ENCODE measurements around the gene SMIM26. TPM values are rescaled to one million over a fixed set of nuclear protein-coding genes. Genes with fewer than 3 reads are reported as not detected.

SMIM26 gene
- total RNA-seq, 1 donor from 2014 or later: 150 TPM

DNA sequence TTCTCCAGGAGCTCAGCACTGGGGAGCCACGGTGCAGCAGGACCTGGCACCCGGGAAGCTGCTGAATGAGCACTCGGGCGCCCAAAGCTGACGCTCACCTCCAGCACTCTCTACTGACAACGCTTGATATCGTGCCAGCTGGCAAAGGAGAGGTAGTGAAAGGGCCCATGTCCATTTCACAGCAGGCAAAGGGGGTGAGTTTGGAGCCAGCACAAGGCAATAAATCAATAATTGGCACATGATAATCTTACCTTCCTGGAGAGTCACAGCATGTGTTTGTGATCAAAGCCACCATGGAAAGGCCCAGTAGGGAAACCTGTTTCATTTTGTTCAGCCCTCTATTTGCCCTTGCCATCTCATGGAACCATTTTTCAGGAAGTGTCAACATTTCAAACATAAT is 23.3 kb upstream of the SMIM26 start:
- DNase-seq (ENCODE audit: low spot score): no peak
- H3K9me3 Mint-ChIP-seq: no peaks in the 10 kb centered on the region
- peaks cover 2% of the 10 kb centered on the region for H3K27me3 Mint-ChIP-seq (ENCODE audit: insufficient read depth, low read depth)
- H3K27me3 ChIP-seq: no peaks in the 10 kb centered on the region
- TF ChIP-seq EZH2phosphoT487 (IDR thresholded peaks at IDR 0.05) (no peak), EZH2 (IDR thresholded peaks at IDR 0.05) (no peak)
- TF ChIP-seq, protein P1, sequence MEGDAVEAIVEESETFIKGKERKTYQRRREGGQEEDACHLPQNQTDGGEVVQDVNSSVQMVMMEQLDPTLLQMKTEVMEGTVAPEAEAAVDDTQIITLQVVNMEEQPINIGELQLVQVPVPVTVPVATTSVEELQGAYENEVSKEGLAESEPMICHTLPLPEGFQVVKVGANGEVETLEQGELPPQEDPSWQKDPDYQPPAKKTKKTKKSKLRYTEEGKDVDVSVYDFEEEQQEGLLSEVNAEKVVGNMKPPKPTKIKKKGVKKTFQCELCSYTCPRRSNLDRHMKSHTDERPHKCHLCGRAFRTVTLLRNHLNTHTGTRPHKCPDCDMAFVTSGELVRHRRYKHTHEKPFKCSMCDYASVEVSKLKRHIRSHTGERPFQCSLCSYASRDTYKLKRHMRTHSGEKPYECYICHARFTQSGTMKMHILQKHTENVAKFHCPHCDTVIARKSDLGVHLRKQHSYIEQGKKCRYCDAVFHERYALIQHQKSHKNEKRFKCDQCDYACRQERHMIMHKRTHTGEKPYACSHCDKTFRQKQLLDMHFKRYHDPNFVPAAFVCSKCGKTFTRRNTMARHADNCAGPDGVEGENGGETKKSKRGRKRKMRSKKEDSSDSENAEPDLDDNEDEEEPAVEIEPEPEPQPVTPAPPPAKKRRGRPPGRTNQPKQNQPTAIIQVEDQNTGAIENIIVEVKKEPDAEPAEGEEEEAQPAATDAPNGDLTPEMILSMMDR (IDR thresholded peaks at IDR 0.05): no peak
- H3K4me3 Mint-ChIP-seq: no peak overlapping the region
- no peak overlapping the region for H3K4me3 ChIP-seq
- peaks cover 31% of the 10 kb centered on the region for H3K36me3 Mint-ChIP-seq
- no peaks in the 10 kb centered on the region for H3K9me3 ChIP-seq (ENCODE audit: low read depth)
- no peak overlapping the region for H3K4me2 ChIP-seq
- no peaks in the 10 kb centered on the region for H4K20me1 ChIP-seq (ENCODE audit: low read depth)
- no peaks in the 10 kb centered on the region for H3K4me1 ChIP-seq
- no peaks in the 10 kb centered on the region for H3K4me1 Mint-ChIP-seq
- H3K27ac Mint-ChIP-seq: no peak overlapping the region
- H3K36me3 ChIP-seq: no peaks in the 10 kb centered on the region
- H3K79me2 ChIP-seq (ENCODE audit: low read depth): no peaks in the 10 kb centered on the region
- no peak overlapping the region for H3K27ac ChIP-seq
- no peak overlapping the region for H3K9ac ChIP-seq
- H3F3A ChIP-seq (ENCODE audit: low read depth): no peaks in the 10 kb centered on the region
- no peak overlapping the region for H2AFZ ChIP-seq (replicated peaks)

DNA sequence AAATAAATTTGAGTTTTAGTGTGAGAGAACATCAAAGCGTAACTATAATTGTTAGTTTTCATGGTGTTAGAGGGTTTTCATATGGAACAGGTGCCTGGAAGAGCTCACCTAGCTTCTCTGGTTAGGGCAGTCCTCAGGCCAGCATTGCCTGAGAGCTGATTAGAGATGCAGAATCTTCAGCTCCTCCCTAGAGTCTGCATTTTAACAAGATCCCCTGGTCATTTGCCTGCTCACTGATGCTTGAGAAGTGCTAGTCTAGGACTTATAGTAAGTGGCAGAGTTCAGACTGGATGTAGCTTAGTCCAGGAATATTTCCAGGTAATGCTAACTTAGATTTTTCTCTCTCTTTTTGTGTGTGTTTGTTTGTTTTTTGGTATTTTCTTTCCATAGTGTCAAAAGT is 21.7 kb upstream of the SMIM26 start:
- no peaks in the 10 kb centered on the region for H3K36me3 ChIP-seq
- peaks cover 2% of the 10 kb centered on the region for H3K27me3 Mint-ChIP-seq (ENCODE audit: insufficient read depth, low read depth)
- no peaks in the 10 kb centered on the region for H3K4me1 Mint-ChIP-seq
- no peaks in the 10 kb centered on the region for H3K9me3 ChIP-seq (ENCODE audit: low read depth)
- no peak overlapping the region for H3K27ac ChIP-seq
- H3F3A ChIP-seq (ENCODE audit: low read depth): no peaks in the 10 kb centered on the region
- no peak overlapping the region for H3K4me3 ChIP-seq
- no peak overlapping the region for H2AFZ ChIP-seq (replicated peaks)
- no peak overlapping the region for H3K9ac ChIP-seq
- H3K27me3 ChIP-seq: no peaks in the 10 kb centered on the region
- no peaks in the 10 kb centered on the region for H3K79me2 ChIP-seq (ENCODE audit: low read depth)
- peaks cover 26% of the 10 kb centered on the region for H3K36me3 Mint-ChIP-seq
- no peak for TF ChIP-seq EZH2phosphoT487 (IDR thresholded peaks at IDR 0.05)
- TF ChIP-seq, protein P1 (IDR thresholded peaks at IDR 0.05): no peak
- TF ChIP-seq EZH2 (IDR thresholded peaks at IDR 0.05): no peak
- H3K4me3 Mint-ChIP-seq: no peak overlapping the region
- no peak overlapping the region for H3K4me2 ChIP-seq
- DNase-seq (ENCODE audit: low spot score): no peak
- no peaks in the 10 kb centered on the region for H3K9me3 Mint-ChIP-seq
- no peaks in the 10 kb centered on the region for H4K20me1 ChIP-seq (ENCODE audit: low read depth)
- H3K27ac Mint-ChIP-seq: no peak overlapping the region
- no peaks in the 10 kb centered on the region for H3K4me1 ChIP-seq

DNA sequence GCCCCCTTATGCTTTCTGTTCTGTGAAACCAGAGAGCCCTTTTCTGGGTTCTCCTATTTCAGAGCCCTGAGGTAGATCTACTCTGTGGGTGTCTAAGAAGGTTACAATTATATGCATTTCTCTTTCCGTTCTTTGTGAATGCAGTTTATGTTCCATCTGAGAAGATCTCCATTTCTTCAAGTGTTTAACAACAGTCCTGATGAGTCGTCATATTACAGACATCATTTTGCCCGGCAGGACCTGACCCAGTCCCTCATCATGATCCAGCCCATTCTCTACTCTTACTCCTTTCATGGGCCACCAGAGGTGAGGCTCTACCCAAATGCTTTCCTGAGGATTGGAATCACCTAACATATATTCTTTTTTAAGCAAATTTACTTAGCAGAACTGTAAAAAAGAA is 18.8 kb upstream of the SMIM26 start:
- H3K9me3 Mint-ChIP-seq: no peaks in the 10 kb centered on the region
- Histone ChIP-seq H3F3A (ENCODE audit: low read depth) (no peaks in the 10 kb centered on the region), H3K27ac (no peak overlapping the region), H2AFZ (replicated peaks) (no peak overlapping the region), H4K20me1 (ENCODE audit: low read depth) (no peaks in the 10 kb centered on the region), H3K9ac (no peak overlapping the region), H3K79me2 (ENCODE audit: low read depth) (no peaks in the 10 kb centered on the region), H3K4me3 (no peak overlapping the region), H3K36me3 (peaks cover 3% of the 10 kb centered on the region), H3K27me3 (no peaks in the 10 kb centered on the region), H3K4me2 (no peak overlapping the region), H3K4me1 (no peaks in the 10 kb centered on the region), H3K9me3 (ENCODE audit: low read depth) (no peaks in the 10 kb centered on the region)
- DNase-seq (ENCODE audit: low spot score): no peak
- H3K27ac Mint-ChIP-seq: no peak overlapping the region
- peaks cover 2% of the 10 kb centered on the region for H3K27me3 Mint-ChIP-seq (ENCODE audit: insufficient read depth, low read depth)
- no peaks in the 10 kb centered on the region for H3K4me1 Mint-ChIP-seq
- peaks cover 14% of the 10 kb centered on the region for H3K36me3 Mint-ChIP-seq
- H3K4me3 Mint-ChIP-seq: no peak overlapping the region
- no peak for TF ChIP-seq EZH2phosphoT487 (IDR thresholded peaks at IDR 0.05)
- TF ChIP-seq, protein P1 (IDR thresholded peaks at IDR 0.05): no peak
- TF ChIP-seq EZH2 (IDR thresholded peaks at IDR 0.05): no peak
